Measurements from ENCODE around the gene PLA2G10.

GRCh38 chr16:14667347-14668266, 26.5 kb downstream of the PLA2G10 start:
- TF ChIP-seq, protein P1, sequence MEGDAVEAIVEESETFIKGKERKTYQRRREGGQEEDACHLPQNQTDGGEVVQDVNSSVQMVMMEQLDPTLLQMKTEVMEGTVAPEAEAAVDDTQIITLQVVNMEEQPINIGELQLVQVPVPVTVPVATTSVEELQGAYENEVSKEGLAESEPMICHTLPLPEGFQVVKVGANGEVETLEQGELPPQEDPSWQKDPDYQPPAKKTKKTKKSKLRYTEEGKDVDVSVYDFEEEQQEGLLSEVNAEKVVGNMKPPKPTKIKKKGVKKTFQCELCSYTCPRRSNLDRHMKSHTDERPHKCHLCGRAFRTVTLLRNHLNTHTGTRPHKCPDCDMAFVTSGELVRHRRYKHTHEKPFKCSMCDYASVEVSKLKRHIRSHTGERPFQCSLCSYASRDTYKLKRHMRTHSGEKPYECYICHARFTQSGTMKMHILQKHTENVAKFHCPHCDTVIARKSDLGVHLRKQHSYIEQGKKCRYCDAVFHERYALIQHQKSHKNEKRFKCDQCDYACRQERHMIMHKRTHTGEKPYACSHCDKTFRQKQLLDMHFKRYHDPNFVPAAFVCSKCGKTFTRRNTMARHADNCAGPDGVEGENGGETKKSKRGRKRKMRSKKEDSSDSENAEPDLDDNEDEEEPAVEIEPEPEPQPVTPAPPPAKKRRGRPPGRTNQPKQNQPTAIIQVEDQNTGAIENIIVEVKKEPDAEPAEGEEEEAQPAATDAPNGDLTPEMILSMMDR (IDR thresholded peaks at IDR 0.05): no peak
- TF ChIP-seq POLR2A (IDR thresholded peaks at IDR 0.05): no peak
